NK-92 (cell line): Measurements from ENCODE around the gene MYPN.
"Not testable (repeated sequence)": the region's sequence is repeated elsewhere in the genome, so short reads cannot be mapped to it uniquely, and the experiment has no call there.

Experiments used
- DNase-seq: peaks from one replicate; lab custom pipeline; 2025; ENCODE audit not compliant: unreplicated experiment; lab: John Stamatoyannopoulos, UW

MYPN gene

GRCh38 chr10:68223535-68224165, 114.4 kb downstream of the MYPN start:
- no peak for DNase-seq

- no peak for DNase-seq
Observed at GRCh38 chr10:68224810-68225209, 115.5 kb downstream of the MYPN start.

- DNase-seq: no peak
Observed at GRCh38 chr10:68230268-68230667, 121.0 kb downstream of the MYPN start.

- DNase-seq: no peak
Observed at GRCh38 chr10:68231106-68231816, 122.0 kb downstream of the MYPN start.

GRCh38 chr10:68231817-68232251, 122.5 kb downstream of the MYPN start, which contains the start of gene ATOH7:
TSS of gene ATOH7 (minus strand) at chr10:68232113. CDS start at chr10:68231677, 436 bp downstream.
- DNase-seq: no peak

- no peak for DNase-seq
Observed at GRCh38 chr10:68233046-68233445, 123.8 kb downstream of the MYPN start.

- no peak for DNase-seq
Observed at GRCh38 chr10:68235111-68235510, 125.8 kb downstream of the MYPN start.

GRCh38 chr10:68235581-68235980, 126.3 kb downstream of the MYPN start:
- no peak for DNase-seq

GRCh38 chr10:68237173-68237572, 127.9 kb downstream of the MYPN start:
- DNase-seq: no peak

GRCh38 chr10:68238371-68238770, 129.1 kb downstream of the MYPN start:
- no peak for DNase-seq

- DNase-seq: no peak
Observed at GRCh38 chr10:68239069-68239468, 129.8 kb downstream of the MYPN start.

- DNase-seq: no peak
Observed at GRCh38 chr10:68239596-68240150, 130.4 kb downstream of the MYPN start.

- DNase-seq: no peak
Observed at GRCh38 chr10:68242051-68242450, 132.8 kb downstream of the MYPN start.

GRCh38 chr10:68246397-68246796, 137.1 kb downstream of the MYPN start:
- not testable (repeated sequence) for DNase-seq

GRCh38 chr10:68247931-68248330, 138.6 kb downstream of the MYPN start:
- DNase-seq: no peak

GRCh38 chr10:68249297-68249696, 140.0 kb downstream of the MYPN start:
- no peak for DNase-seq

GRCh38 chr10:68251151-68251550, 141.9 kb downstream of the MYPN start:
- no peak for DNase-seq

GRCh38 chr10:68251625-68252495, 142.6 kb downstream of the MYPN start:
- DNase-seq: no peak

- DNase-seq: no peak
Observed at GRCh38 chr10:68253346-68253745, 144.1 kb downstream of the MYPN start.

GRCh38 chr10:68261132-68261856, 152.0 kb downstream of the MYPN start:
- no peak for DNase-seq
